H1 (cell line): ENCODE measurements around the gene SPAG17. TPM values are rescaled to one million over a fixed set of nuclear protein-coding genes. Genes with fewer than 3 reads are reported as not detected.

Experiments
- CBX5 ChIP-seq: fragments of 300-800, 300-1000 bp; sonication (generic); IDR thresholded peaks from 2 replicates; pipeline ENCODE4 v1.7.1; 2016; ENCODE audit warnings: antibody characterized with exemption, low read length, low read depth
- EP300 ChIP-seq, 2 experiments: IDR thresholded peaks; 1 replicate in 1 of 2; 2 replicates in 1 of 2; pipeline ENCODE4 v1.6.1; 2011 to 2012; ENCODE audit warnings: low read depth in 2 of 2, low read length in 2 of 2, mild to moderate bottlenecking in 2 of 2, borderline replicate concordance in 1 of 2, inconsistent platforms in 1 of 2, moderate library complexity in 1 of 2
- polyA plus RNA-seq, 7 experiments: library from polyadenylated mRNA; depleted of rRNA in 3 of 7; stranded (reverse) in 5 of 7; unstranded in 2 of 7; fragments of >200 nt in 5 of 7; fragments of 200-250 nt in 2 of 7; gene quantifications; 1 replicate in 5 of 7; 2 replicates in 1 of 7; 4 replicates in 1 of 7; pipeline versions ENCODE4 v1.2.1 to v1.2.3, GENCODE V29; 2011 to 2013; ENCODE audit warnings: missing spikeins in 2 of 7, mixed read lengths in 2 of 7
- total RNA-seq: library from RNA; stranded (reverse); fragmentation: NEBNext Ultra II Directional; extraction: Animal tissue kit (Norgen Biotek cat#: 25700); gene quantifications from 2 replicates; pipeline ENCODE4 v1.2.1, GENCODE V29; 2021

Gene SPAG17
- total and polyA plus RNA-seq, 2 of the 8 experiments (the other 6 are each of a cell fraction or from before 2014, with no cell fraction given): 0.56 to 0.62 TPM

DNA sequence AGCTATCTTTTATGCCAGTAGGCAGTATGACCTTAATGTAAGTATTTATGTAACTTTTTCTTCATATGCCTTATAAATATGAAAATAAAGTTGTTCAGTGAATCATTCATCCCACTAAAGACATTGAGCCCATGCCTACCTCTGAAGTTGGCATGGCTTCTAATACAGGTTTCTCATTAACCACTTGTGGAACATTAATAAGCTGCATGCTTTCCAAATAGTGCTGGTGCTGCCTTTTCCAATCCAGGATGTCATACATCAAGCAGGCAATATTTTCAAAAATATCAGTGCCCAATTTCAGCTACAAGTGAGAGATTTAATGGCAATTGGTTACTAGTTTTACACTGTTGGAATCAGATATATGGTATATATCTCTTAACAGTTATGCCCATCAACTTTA lies 92.0 kb downstream of the SPAG17 start (continued):
- TF ChIP-seq EP300 (IDR thresholded peaks at IDR 0.05; ENCODE audit: borderline replicate concordance in 1 of 2, low read depth in 2 of 2, low read length in 2 of 2) (no peak), CBX5 (no peak)
